Stimulated activated naive CD8-positive, alpha-beta T cell treated with anti-CD3 and anti-CD28 coated beads, Interleukin-15, Interleukin-2, amounts not matched to agents 100 ng/mL and 50 ng/mL, for 24 hours (primary cell): ENCODE measurements around the gene COL27A1.
"Not testable (repeated sequence)": the region's sequence is repeated elsewhere in the genome, so short reads cannot be mapped to it uniquely, and the experiment has no call there.

ENCODE experiments used
- H3K27ac Mint-ChIP-seq: one replicate; pipeline ENCODE4 v1.8.0; 2021; ENCODE audit warnings: mild to moderate bottlenecking, mixed read lengths
- H3K27me3 Mint-ChIP-seq: one replicate; pipeline ENCODE4 v1.8.0; 2021; ENCODE audit warnings: mixed read lengths
- H3K36me3 Mint-ChIP-seq: one replicate; pipeline ENCODE4 v1.8.0; 2021; ENCODE audit warnings: low read depth, mixed read lengths
- H3K4me1 Mint-ChIP-seq: one replicate; pipeline ENCODE4 v1.8.0; 2021; ENCODE audit warnings: low read depth, mixed read lengths
- H3K4me3 Mint-ChIP-seq: one replicate; pipeline ENCODE4 v1.8.0; 2021; ENCODE audit warnings: mild to moderate bottlenecking, mixed read lengths
- H3K9me3 Mint-ChIP-seq: one replicate; pipeline ENCODE4 v1.8.0; 2021; ENCODE audit warnings: mixed read lengths

Gene COL27A1

DNA sequence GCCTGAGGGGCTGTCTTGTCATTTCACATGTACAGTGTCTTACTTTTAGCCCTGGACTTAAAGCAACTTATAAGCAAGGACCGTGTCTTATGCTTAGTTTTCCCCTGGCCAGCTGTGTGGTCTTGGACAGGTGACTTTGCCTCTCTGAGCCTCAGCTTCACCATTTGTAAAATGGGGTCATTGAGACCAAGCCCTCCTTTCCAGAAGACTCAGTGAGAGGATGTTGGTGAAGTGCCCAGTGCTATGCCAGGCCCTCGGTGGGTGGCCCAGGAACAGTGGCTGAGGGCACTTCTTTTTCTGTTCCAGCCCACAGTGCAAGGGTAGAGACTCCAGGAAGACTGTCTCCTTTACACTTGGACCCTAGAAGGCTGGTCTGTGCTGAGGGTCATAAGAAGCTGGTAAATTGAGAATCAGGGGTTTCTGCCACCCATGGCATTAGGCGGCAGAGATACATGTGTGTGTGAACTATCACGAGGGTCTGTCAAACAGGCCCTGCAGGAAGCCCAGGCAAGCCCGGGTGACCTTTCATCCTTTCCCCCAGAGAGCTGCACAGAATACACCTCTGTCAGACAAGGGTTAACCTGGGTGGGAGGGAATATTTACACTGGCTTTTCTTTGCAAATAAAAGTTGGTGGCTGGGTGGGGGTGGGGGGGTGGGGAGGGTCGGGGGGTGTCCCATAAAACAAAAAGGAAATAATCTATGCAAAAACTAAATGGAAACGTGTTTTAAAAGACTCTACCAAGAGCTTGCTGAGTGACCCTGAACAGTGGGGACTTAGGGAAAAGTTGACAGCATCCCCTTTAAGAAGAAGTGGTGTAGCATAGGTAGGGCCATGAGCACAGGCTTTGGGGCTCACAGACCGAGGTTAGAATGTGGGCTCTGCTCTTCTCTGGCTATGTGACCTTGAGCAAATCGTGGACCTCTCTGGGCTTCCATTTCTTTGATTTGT lies 35.8 kb upstream of the COL27A1 start:
- Mint-ChIP-seq H3K4me1 (no peaks in the 10 kb centered on the region), H3K36me3 (no peaks in the 10 kb centered on the region), H3K27me3 (peaks cover 23% of the 10 kb centered on the region), H3K27ac (no peak overlapping the region), H3K4me3 (no peak overlapping the region), H3K9me3 (no peaks in the 10 kb centered on the region)

GRCh38 chr9:114120192-114121014 lies 34.9 kb upstream of the COL27A1 start:
- Mint-ChIP-seq H3K9me3 (no peaks in the 10 kb centered on the region), H3K27ac (no peak overlapping the region), H3K4me1 (no peaks in the 10 kb centered on the region), H3K27me3 (peaks cover 23% of the 10 kb centered on the region), H3K4me3 (no peak overlapping the region), H3K36me3 (no peaks in the 10 kb centered on the region)

- Mint-ChIP-seq H3K36me3 (no peaks in the 10 kb centered on the region), H3K9me3 (no peaks in the 10 kb centered on the region), H3K4me3 (no peak overlapping the region), H3K4me1 (no peaks in the 10 kb centered on the region), H3K27ac (no peak overlapping the region), H3K27me3 (peaks cover 29% of the 10 kb centered on the region)
These were observed 33.9 kb upstream of the COL27A1 start for GRCh38 chr9:114121227-114122135.

DNA sequence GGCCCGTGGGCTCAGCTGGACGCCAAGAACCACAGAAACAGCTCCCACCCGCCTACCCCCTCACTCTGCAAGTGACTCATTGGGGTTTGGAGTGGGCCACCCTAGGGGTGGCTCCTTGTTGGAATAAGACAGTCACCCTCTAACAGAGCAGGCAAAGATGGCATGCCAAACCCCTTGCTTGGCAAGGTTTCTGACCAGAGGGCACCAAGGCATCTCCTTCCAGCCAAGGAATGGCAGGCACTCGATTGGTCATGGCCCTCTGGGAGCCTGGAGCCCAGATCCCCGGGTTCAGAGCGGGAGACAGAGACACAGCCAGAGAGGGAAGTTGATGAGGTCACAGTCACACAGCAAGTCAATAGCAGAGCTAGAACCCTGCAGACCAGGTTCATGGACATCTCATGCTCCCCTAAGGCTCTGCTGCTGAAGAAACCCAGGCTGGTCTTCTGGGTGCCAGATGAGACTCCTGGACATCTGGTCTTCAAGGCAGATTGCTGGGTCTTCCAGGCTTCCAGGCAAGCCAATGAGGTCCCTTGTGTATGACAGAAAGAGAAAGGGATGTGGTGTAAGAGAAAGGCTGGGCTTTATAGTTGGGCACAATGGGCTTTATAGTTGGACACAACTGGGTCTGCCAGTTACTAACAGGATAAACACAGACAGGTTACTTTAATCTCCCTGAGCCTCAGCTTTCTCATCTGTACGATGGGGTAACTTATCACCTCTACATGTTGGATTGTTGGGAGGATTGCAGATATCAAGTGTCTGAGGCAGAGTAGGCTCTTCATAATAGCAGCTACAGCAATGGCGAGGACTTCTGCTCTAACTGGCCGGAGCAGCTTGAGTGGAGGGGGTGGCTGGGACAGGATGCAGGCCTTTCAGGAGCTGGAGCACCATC lies 33.0 kb upstream of the COL27A1 start:
- H3K4me1 Mint-ChIP-seq = no peaks in the 10 kb centered on the region
- H3K4me3 Mint-ChIP-seq = no peak overlapping the region
- H3K27me3 Mint-ChIP-seq = peaks cover 28% of the 10 kb centered on the region
- H3K36me3 Mint-ChIP-seq = no peaks in the 10 kb centered on the region
- peaks cover 3% of the 10 kb centered on the region for H3K9me3 Mint-ChIP-seq
- H3K27ac Mint-ChIP-seq = no peak overlapping the region

- Mint-ChIP-seq H3K27me3 (peaks cover 25% of the 10 kb centered on the region), H3K9me3 (peaks cover 4% of the 10 kb centered on the region), H3K36me3 (no peaks in the 10 kb centered on the region), H3K4me1 (no peaks in the 10 kb centered on the region), H3K4me3 (no peak overlapping the region), H3K27ac (no peak overlapping the region)
These were observed 32.0 kb upstream of the COL27A1 start for GRCh38 chr9:114123031-114123977.

GRCh38 chr9:114124138-114124537 lies 31.2 kb upstream of the COL27A1 start:
- Mint-ChIP-seq H3K27me3 (peaks cover 25% of the 10 kb centered on the region), H3K27ac (no peak overlapping the region), H3K4me3 (no peak overlapping the region), H3K9me3 (peaks cover 4% of the 10 kb centered on the region), H3K36me3 (no peaks in the 10 kb centered on the region), H3K4me1 (no peaks in the 10 kb centered on the region)

GRCh38 chr9:114124666-114125475 lies 30.5 kb upstream of the COL27A1 start:
- Mint-ChIP-seq H3K27ac (no peak overlapping the region), H3K4me1 (no peaks in the 10 kb centered on the region), H3K27me3 (peaks cover 27% of the 10 kb centered on the region), H3K4me3 (no peak overlapping the region), H3K36me3 (no peaks in the 10 kb centered on the region), H3K9me3 (peaks cover 4% of the 10 kb centered on the region)

DNA sequence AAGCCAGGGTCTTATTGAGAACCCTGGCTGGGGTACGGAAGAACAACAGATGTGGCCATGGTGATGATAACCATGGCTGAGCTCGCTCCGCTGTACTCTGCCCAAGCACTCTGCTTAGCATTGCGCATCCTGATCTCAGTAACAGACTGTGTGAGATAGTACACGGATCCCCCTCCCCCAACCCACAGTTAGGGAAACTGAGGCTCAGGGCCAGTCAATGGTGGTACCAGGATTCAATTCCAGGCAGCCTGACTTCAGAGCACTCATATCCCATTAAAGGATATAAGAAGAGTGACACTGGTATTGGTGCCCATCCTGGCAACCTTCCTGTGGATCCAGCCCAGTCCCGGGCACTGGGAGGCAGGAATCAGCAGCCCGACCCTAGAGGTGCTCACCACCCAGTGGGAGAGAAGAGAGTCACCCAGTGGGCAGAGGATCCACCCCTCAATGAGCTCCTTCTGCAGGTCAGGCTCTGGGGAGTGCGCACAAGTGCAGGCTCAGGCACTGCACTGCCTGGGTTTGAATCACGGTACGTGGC lies 29.8 kb upstream of the COL27A1 start:
- peaks cover 4% of the 10 kb centered on the region for H3K9me3 Mint-ChIP-seq
- no peak overlapping the region for H3K4me3 Mint-ChIP-seq
- peaks cover 26% of the 10 kb centered on the region for H3K27me3 Mint-ChIP-seq
- H3K27ac Mint-ChIP-seq = no peak overlapping the region
- H3K4me1 Mint-ChIP-seq = no peaks in the 10 kb centered on the region
- H3K36me3 Mint-ChIP-seq = no peaks in the 10 kb centered on the region

DNA sequence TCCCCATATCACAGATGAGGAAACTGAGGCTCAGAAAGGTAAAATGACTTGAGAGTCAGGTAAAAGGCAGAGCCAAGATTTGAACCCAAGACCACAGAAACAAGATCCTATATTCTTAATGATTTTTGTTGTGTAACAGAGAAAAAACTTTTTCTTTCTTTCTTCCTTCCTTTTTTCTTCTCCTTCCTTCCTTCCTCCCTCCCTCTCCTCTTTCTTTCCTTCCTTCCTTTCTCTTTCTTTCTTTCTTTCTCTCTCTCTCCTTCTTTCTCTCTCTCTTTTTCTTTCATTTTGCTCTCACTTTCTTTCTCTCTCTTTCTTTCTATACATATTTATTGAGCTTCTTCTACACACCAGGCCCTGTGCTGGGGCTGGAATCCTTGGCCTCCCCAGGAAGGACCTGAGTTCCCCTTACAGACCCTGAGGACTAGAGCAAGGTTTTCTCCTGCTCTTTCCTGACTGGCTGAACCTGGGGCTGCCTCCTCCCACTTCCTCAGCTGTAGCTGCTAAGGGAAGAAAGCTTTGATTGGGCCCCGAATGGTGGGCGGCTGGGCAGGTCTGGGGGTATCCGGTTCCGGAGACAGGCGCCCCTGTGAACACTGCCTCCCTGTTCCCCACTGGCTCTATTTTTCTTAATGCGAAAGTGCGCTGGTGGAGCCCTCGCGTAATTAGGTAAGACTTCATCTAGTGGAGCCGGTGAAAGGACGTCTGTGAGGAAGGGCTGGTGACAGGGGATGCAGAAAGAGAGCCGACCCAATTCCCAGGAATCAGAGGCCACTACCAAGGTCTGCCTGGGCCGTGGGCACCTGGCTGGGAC lies 28.9 kb upstream of the COL27A1 start:
- Mint-ChIP-seq H3K4me3 (no peak overlapping the region), H3K27ac (no peak overlapping the region), H3K4me1 (no peaks in the 10 kb centered on the region), H3K27me3 (peaks cover 22% of the 10 kb centered on the region), H3K9me3 (peaks cover 4% of the 10 kb centered on the region), H3K36me3 (no peaks in the 10 kb centered on the region)

GRCh38 chr9:114128759-114129158 lies 26.6 kb upstream of the COL27A1 start:
- not testable (repeated sequence) for H3K27ac Mint-ChIP-seq, H3K4me1 Mint-ChIP-seq
- H3K27me3 Mint-ChIP-seq = peaks cover 28% of the 10 kb centered on the region

GRCh38 chr9:114130141-114130540 lies 25.2 kb upstream of the COL27A1 start:
- peaks cover 4% of the 10 kb centered on the region for H3K9me3 Mint-ChIP-seq
- no peaks in the 10 kb centered on the region for H3K36me3 Mint-ChIP-seq
- no peaks in the 10 kb centered on the region for H3K4me1 Mint-ChIP-seq
- H3K27me3 Mint-ChIP-seq = peaks cover 30% of the 10 kb centered on the region
- no peak overlapping the region for H3K27ac Mint-ChIP-seq
- no peak overlapping the region for H3K4me3 Mint-ChIP-seq

More at GRCh38 chr9:114128759-114129158, 26.6 kb upstream of the COL27A1 start:
- not testable (repeated sequence) for H3K36me3 Mint-ChIP-seq, H3K9me3 Mint-ChIP-seq, H3K4me3 Mint-ChIP-seq
